SK-N-SH (cell line): ENCODE measurements around the gene WFDC11. TPM values are rescaled to one million over a fixed set of nuclear protein-coding genes. Genes with fewer than 3 reads are reported as not detected.
"Not testable (repeated sequence)": the region's sequence is repeated elsewhere in the genome, so short reads cannot be mapped to it uniquely, and the experiment has no call there.

ENCODE experiments used
- CTCF ChIA-PET: fragments of 300-600, 350-600 bp; formaldehyde crosslinking; extraction: SDS; loops from one replicate; lab custom pipeline; 2021; lab: Yijun Ruan, JAX
- POLR2A ChIA-PET: fragments of 350-600 bp; sonication (Branson Sonifier 250); formaldehyde crosslinking; extraction: SDS; loops from one replicate; lab custom pipeline; 2020; ENCODE audit warnings: antibody characterized with exemption, inconsistent platforms; lab: Yijun Ruan, JAX
- DNase-seq: peaks from one replicate; pipeline ENCODE4 v3.0.0; 2012
- H2AFZ ChIP-seq: fragments of 200-600 bp; sonication (generic); 2 replicates; pipeline ENCODE4 v1.8.1; 2016; ENCODE audit warnings: antibody characterized with exemption, mild to moderate bottlenecking, low read depth
- H3F3A ChIP-seq: fragments of 200-600 bp; sonication (generic); replicated peaks from 2 replicates; pipeline ENCODE3; 2016; ENCODE audit warnings: antibody characterized with exemption, mild to moderate bottlenecking; ENCODE audit not compliant: insufficient read depth
- H3K27ac ChIP-seq, 2 experiments: fragments of 200-500 bp in 1 of 2; fragments of 200-600 bp in 1 of 2; sonication (Bioruptor generic) in 1 of 2; sonication (generic), shearing (Covaris generic) in 1 of 2; 2 replicates each; pipeline versions ENCODE4 v1.5.1 to v1.6.1; 2014 to 2016; ENCODE audit warnings: low read depth in 2 of 2, inconsistent platforms in 1 of 2, low read length in 1 of 2, mild to moderate bottlenecking in 1 of 2, mixed read lengths in 1 of 2
- H3K27me3 ChIP-seq: fragments of 200-600 bp; sonication (generic), shearing (Covaris generic); 2 replicates; pipeline ENCODE4 v1.6.1; 2016; ENCODE audit warnings: mixed run types; ENCODE audit not compliant: insufficient read depth
- H3K36me3 ChIP-seq, 2 experiments: fragments of 200-500 bp in 1 of 2; fragments of 200-600 bp in 1 of 2; sonication (Bioruptor generic) in 1 of 2; sonication (generic) in 1 of 2; replicated peaks in 1 of 2; 2 replicates each; pipeline versions ENCODE3 to v1.5.1; 2014 to 2016; ENCODE audit warnings: low read length in 1 of 2, mild to moderate bottlenecking in 1 of 2; ENCODE audit not compliant: insufficient read depth in 2 of 2, control insufficient read depth in 1 of 2
- H3K4me1 ChIP-seq, 2 experiments: fragments of 200-500 bp in 1 of 2; fragments of 200-600 bp in 1 of 2; sonication (Bioruptor generic) in 1 of 2; sonication (generic), shearing (Covaris generic) in 1 of 2; 2 replicates each; pipeline versions ENCODE4 v1.5.1 to v1.6.1; 2014 to 2016; ENCODE audit warnings: low read depth in 1 of 2, low read length in 1 of 2, mixed run types in 1 of 2; ENCODE audit not compliant: insufficient read depth in 2 of 2, control insufficient read depth in 1 of 2
- H3K4me2 ChIP-seq: fragments of 200-600 bp; sonication (generic), shearing (Covaris generic); 2 replicates; pipeline ENCODE4 v1.6.1; 2017; ENCODE audit warnings: mixed run types
- H3K4me3 ChIP-seq, 2 experiments: fragments of 200-500 bp in 1 of 2; fragments of 200-600 bp in 1 of 2; sonication (Bioruptor generic) in 1 of 2; sonication (generic), shearing (Covaris generic) in 1 of 2; 2 replicates each; pipeline versions ENCODE4 v1.5.1 to v1.8.1; 2014 to 2016; ENCODE audit warnings: low read depth in 2 of 2, inconsistent platforms in 1 of 2, low read length in 1 of 2, mild to moderate bottlenecking in 1 of 2, mixed read lengths in 1 of 2, moderate library complexity in 1 of 2
- H3K79me2 ChIP-seq: fragments of 200-600 bp; sonication (generic); 2 replicates; pipeline ENCODE4 v1.8.1; 2017; ENCODE audit warnings: mild to moderate bottlenecking; ENCODE audit not compliant: insufficient read depth
- H3K9ac ChIP-seq: fragments of 200-600 bp; sonication (generic); 2 replicates; pipeline ENCODE4 v1.6.1; 2017; ENCODE audit warnings: mixed run types
- H3K9me2 ChIP-seq: fragments of 200-600 bp; sonication (generic); 2 replicates; pipeline ENCODE4 v1.6.1; 2017; ENCODE audit warnings: mixed run types
- H3K9me3 ChIP-seq: fragments of 200-600 bp; sonication (generic); 2 replicates; pipeline ENCODE4 v1.6.1; 2017; ENCODE audit warnings: mixed run types, mild to moderate bottlenecking, moderate library complexity
- H4K20me1 ChIP-seq: fragments of 200-600 bp; sonication (generic); 2 replicates; pipeline ENCODE4 v1.6.1; 2017; ENCODE audit warnings: mild to moderate bottlenecking, mixed run types; ENCODE audit not compliant: insufficient read depth
- CHD2 ChIP-seq: fragments of 150-350 bp; IDR thresholded peaks from 2 replicates; pipeline ENCODE4 v1.6.1; 2018; ENCODE audit warnings: low read length; ENCODE audit not compliant: partially characterized antibody
- ELF1 ChIP-seq: IDR thresholded peaks from 2 replicates; pipeline ENCODE4 v1.4.0; 2012
- GABPA ChIP-seq: IDR thresholded peaks from 2 replicates; pipeline ENCODE4 v1.4.0; 2012; ENCODE audit warnings: low read depth, mild to moderate bottlenecking
- RAD21 ChIP-seq: IDR thresholded peaks from 2 replicates; pipeline ENCODE4 v1.6.1; 2012; ENCODE audit warnings: mild to moderate bottlenecking, low read length
- TEAD4 ChIP-seq: IDR thresholded peaks from 2 replicates; pipeline ENCODE4 v1.4.0; 2012; ENCODE audit warnings: mild to moderate bottlenecking, borderline replicate concordance; ENCODE audit not compliant: insufficient read depth
- WGBS: methylation state at CpG from one replicate; pipeline ENCODE4 v1.1.6; 2017; ENCODE audit warnings: low lambda C conversion rate; 5-methylcytosine and 5-hydroxymethylcytosine counted together
- polyA plus RNA-seq, 3 experiments: library from polyadenylated mRNA; depleted of rRNA; stranded (reverse); fragments of >200 nt; gene quantifications; 2 replicates each; pipeline ENCODE4 v1.2.3, GENCODE V29; 2012
- TF ChIP-seq, protein P1 (sequence below): fragments of 200-600 bp; sonication (generic); IDR thresholded peaks from 2 replicates; pipeline ENCODE4 v1.6.1; 2017; ENCODE audit warnings: antibody characterized with exemption, mild to moderate bottlenecking, moderate library complexity

The WFDC11 gene
- polyA plus RNA-seq, 1 of the 3 experiments (the other 2 are of a cell fraction): not detected

DNA sequence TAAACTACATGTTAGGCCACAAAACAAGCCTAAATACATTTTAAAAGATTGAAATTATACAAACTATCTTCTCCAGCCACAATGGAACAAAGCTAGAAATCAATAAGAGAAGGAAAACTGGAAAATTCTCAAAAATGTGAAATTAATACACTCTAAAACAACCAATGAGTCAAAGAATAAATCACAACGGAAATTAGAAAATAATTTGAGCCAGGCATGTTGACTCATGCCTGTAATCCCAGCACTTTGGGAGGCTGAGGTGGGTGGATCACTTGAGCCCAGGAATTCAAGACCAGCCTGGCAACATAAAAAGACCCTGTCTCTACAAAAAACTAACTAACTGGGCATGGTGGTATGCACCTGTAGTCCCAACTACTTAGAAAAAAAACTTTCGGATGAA, 25.5 kb upstream of the WFDC11 start:
- no peak for DNase-seq
- H3K36me3 ChIP-seq: no peaks in the 10 kb centered on the region
- peaks cover 5% of the 10 kb centered on the region; the same call in 1 of the 2 replicates for H3K27me3 ChIP-seq
- H3K9me2 ChIP-seq: no peaks in the 10 kb centered on the region
- TF ChIP-seq TEAD4: no peak
- TF ChIP-seq, protein P1, sequence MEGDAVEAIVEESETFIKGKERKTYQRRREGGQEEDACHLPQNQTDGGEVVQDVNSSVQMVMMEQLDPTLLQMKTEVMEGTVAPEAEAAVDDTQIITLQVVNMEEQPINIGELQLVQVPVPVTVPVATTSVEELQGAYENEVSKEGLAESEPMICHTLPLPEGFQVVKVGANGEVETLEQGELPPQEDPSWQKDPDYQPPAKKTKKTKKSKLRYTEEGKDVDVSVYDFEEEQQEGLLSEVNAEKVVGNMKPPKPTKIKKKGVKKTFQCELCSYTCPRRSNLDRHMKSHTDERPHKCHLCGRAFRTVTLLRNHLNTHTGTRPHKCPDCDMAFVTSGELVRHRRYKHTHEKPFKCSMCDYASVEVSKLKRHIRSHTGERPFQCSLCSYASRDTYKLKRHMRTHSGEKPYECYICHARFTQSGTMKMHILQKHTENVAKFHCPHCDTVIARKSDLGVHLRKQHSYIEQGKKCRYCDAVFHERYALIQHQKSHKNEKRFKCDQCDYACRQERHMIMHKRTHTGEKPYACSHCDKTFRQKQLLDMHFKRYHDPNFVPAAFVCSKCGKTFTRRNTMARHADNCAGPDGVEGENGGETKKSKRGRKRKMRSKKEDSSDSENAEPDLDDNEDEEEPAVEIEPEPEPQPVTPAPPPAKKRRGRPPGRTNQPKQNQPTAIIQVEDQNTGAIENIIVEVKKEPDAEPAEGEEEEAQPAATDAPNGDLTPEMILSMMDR: no peak
- no peak for TF ChIP-seq GABPA
- TF ChIP-seq, all 33 proteins: peak for 0
- no peaks in the 10 kb centered on the region for H3K4me1 ChIP-seq
- H4K20me1 ChIP-seq: no peaks in the 10 kb centered on the region
- ChIA-PET CTCF (no interaction called here), POLR2A (no interaction called here)
- H3K9ac ChIP-seq: no peak overlapping the region
- no peak overlapping the region for H3K27ac ChIP-seq
- no peak overlapping the region for H3K4me3 ChIP-seq
- no peak overlapping the region for H3K4me2 ChIP-seq
- H3K9me3 ChIP-seq: no peaks in the 10 kb centered on the region
- no peak overlapping the region for H2AFZ ChIP-seq
- H3K79me2 ChIP-seq: no peaks in the 10 kb centered on the region
- WGBS: 36% methylated on average over 2 of the region's 2 CpGs
- H3F3A ChIP-seq: no peaks in the 10 kb centered on the region

DNA sequence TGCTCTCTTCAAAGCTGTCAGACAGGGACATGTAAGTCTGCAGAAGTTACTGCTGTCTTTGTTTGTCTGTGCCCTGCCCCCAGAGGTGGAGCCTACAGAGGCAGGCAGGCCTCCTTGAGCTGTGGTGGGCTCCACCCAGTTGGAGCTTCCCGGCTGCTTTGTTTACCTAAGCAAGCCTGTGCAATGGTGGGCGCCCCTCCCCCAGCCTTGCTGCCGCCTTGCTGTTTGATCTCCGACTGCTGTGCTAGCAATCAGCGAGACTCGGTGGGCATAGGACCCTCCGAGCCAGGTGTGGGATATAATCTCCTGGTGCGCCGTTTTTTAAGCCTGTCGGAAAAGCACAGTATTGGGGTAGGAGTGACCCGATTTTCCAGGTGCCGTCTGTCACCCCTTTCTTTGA, 23.3 kb upstream of the WFDC11 start:
- H3K27ac ChIP-seq, POLR2A ChIA-PET, H3K9me3 ChIP-seq, H3K9ac ChIP-seq, H3K79me2 ChIP-seq, H2AFZ ChIP-seq, H3K9me2 ChIP-seq, H3K4me3 ChIP-seq, H3K4me2 ChIP-seq, H3K36me3 ChIP-seq, H4K20me1 ChIP-seq, H3K27me3 ChIP-seq, H3F3A ChIP-seq, CTCF ChIA-PET, H3K4me1 ChIP-seq, DNase-seq: not testable (repeated sequence)
- WGBS: 23% methylated on average over 9 of the region's 12 CpGs

DNA sequence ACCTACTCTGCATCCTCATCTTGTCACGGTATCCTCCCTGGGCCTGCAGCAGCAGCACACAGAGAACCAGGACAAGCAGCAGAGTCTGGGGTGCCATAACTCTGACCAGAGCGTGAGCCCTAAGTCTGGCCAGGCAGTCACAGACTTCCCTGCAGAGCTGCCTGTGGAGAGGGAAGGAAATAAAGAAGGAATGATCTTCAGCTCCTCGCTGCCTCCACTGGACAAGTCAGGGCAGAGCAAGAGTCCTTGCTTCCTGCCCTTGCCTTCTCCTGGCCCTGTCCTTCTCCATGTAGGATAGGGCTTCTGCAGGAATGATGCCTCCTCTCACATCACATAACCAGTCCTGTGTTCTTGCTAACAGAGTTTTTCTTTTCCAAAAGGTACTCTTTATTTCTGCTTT, 15.9 kb upstream of the WFDC11 start:
- Histone ChIP-seq H3K9me3 (no peaks in the 10 kb centered on the region), H3K4me3 (no peak overlapping the region), H3F3A (no peaks in the 10 kb centered on the region), H3K79me2 (no peaks in the 10 kb centered on the region), H3K4me2 (no peak overlapping the region), H3K9ac (no peak overlapping the region), H3K36me3 (no peaks in the 10 kb centered on the region), H3K9me2 (no peaks in the 10 kb centered on the region), H3K27me3 (no peaks in the 10 kb centered on the region), H4K20me1 (no peaks in the 10 kb centered on the region), H3K27ac (no peak overlapping the region), H3K4me1 (no peaks in the 10 kb centered on the region), H2AFZ (no peak overlapping the region)
- ChIA-PET CTCF (no interaction called here), POLR2A (no interaction called here)
- TF ChIP-seq CHD2 (no peak), ELF1 (no peak), RAD21 (no peak)
- DNase-seq: no peak
- WGBS: 6% methylated on average over 3 of the region's 3 CpGs
